Myocyte (in vitro differentiated cells): Measurements from ENCODE around the gene RCOR1. TPM values are rescaled to one million over a fixed set of nuclear protein-coding genes. Genes with fewer than 3 reads are reported as not detected.
A peak's percentile ranks its signal among the peaks of the same experiment; 100 is the strongest.

Source experiments
- DNase-seq: peaks from one replicate; pipeline ENCODE4 v3.0.0-alpha.2; 2012; ENCODE audit warnings: low read depth
- total RNA-seq: library from RNA; depleted of rRNA; stranded (reverse); fragments of >200 nt; gene quantifications from 2 replicates; pipeline ENCODE4 v1.2.3, GENCODE V29; 2014

Gene RCOR1
- total RNA-seq, 1 donor from 2014 or later = 17.7 TPM

GRCh38 chr14:102668291-102668873 is 75.9 kb downstream of the RCOR1 start:
- no peak for DNase-seq

- no peak for DNase-seq
Observed at GRCh38 chr14:102671410-102671809, 79.0 kb downstream of the RCOR1 start.

- no peak for DNase-seq
Observed at GRCh38 chr14:102672410-102672960, 80.0 kb downstream of the RCOR1 start.

- DNase-seq = peak; percentile 11
Observed at GRCh38 chr14:102675396-102675795, 82.9 kb downstream of the RCOR1 start.

- DNase-seq = no peak
Observed at GRCh38 chr14:102678394-102678793, 85.9 kb downstream of the RCOR1 start.

GRCh38 chr14:102683399-102684297 is 91.2 kb downstream of the RCOR1 start:
- no peak for DNase-seq

GRCh38 chr14:102684298-102684663 is 91.8 kb downstream of the RCOR1 start:
- no peak for DNase-seq

- DNase-seq = no peak
Observed at GRCh38 chr14:102686196-102686801, 93.8 kb downstream of the RCOR1 start.

- no peak for DNase-seq
Observed at GRCh38 chr14:102688290-102688689, 95.8 kb downstream of the RCOR1 start.

- no peak for DNase-seq
Observed at GRCh38 chr14:102690509-102691286, 98.2 kb downstream of the RCOR1 start.

GRCh38 chr14:102691763-102692162 is 99.3 kb downstream of the RCOR1 start:
- DNase-seq = no peak

- DNase-seq = no peak
Observed at GRCh38 chr14:102692334-102692733, 99.9 kb downstream of the RCOR1 start.

GRCh38 chr14:102693006-102693755 is 100.7 kb downstream of the RCOR1 start:
- DNase-seq = no peak

- peak; percentile 80 for DNase-seq
Observed at GRCh38 chr14:102694530-102695166, 102.2 kb downstream of the RCOR1 start.

GRCh38 chr14:102695167-102695555 is 102.7 kb downstream of the RCOR1 start:
- no peak for DNase-seq

- DNase-seq = no peak
Observed at GRCh38 chr14:102696332-102696731, 103.9 kb downstream of the RCOR1 start.

GRCh38 chr14:102696856-102697495 is 104.5 kb downstream of the RCOR1 start:
- no peak for DNase-seq

GRCh38 chr14:102697501-102697900 is 105.1 kb downstream of the RCOR1 start:
- DNase-seq = no peak

GRCh38 chr14:102699416-102700110 is 107.1 kb downstream of the RCOR1 start:
- no peak for DNase-seq
